Effector memory CD4-positive, alpha-beta T cell (primary cell): ENCODE data around the gene SFSWAP.
"Not testable (repeated sequence)": the region's sequence is repeated elsewhere in the genome, so short reads cannot be mapped to it uniquely, and the experiment has no call there.

Experiments used
- DNase-seq, 3 donors: peaks; one replicate each; pipeline ENCODE4 v3.0.0-alpha.2; 2020
- H3K27ac ChIP-seq: 2 replicates; pipeline ENCODE4 v1.7.0; 2013; ENCODE audit warnings: mild to moderate bottlenecking, low read length, moderate library complexity; ENCODE audit not compliant: insufficient read depth, poor library complexity, severe bottlenecking
- H3K27me3 ChIP-seq: replicated peaks from 2 replicates; pipeline ENCODE4 v1.7.0; 2013; ENCODE audit warnings: mild to moderate bottlenecking, low read length; ENCODE audit not compliant: insufficient read depth, control insufficient read depth, poor library complexity, severe bottlenecking
- H3K36me3 ChIP-seq: 2 replicates; pipeline ENCODE4 v1.7.0; 2013; ENCODE audit warnings: mild to moderate bottlenecking, low read length, moderate library complexity; ENCODE audit not compliant: control insufficient read depth, insufficient read depth
- H3K4me1 ChIP-seq: 2 replicates; pipeline ENCODE4 v1.7.0; 2013; ENCODE audit warnings: low read length, mild to moderate bottlenecking; ENCODE audit not compliant: control insufficient read depth, insufficient read depth, poor library complexity, severe bottlenecking
- H3K4me3 ChIP-seq: 2 replicates; pipeline ENCODE4 v1.7.0; 2013; ENCODE audit warnings: low read length, low read depth, mild to moderate bottlenecking; ENCODE audit not compliant: insufficient read depth, poor library complexity, severe bottlenecking
- H3K9me3 ChIP-seq: 2 replicates; pipeline ENCODE4 v1.7.0; 2013; ENCODE audit warnings: mild to moderate bottlenecking, low read length, moderate library complexity; ENCODE audit not compliant: control insufficient read depth
- total RNA-seq, 3 donors: gene quantifications; one replicate each; lab custom pipeline; 2026; lab: John Stamatoyannopoulos, UW

SFSWAP gene
- 105 to 153 (median 116) reads per million in 3 donors for total RNA-seq

- Histone ChIP-seq H3K36me3 (peaks cover 23% of the 10 kb centered on the region), H3K4me3 (peak within 1 kb of the TSS; percentile 95), H3K27ac (peak within 1 kb of the TSS; percentile 88), H3K27me3 (no peaks in the 10 kb centered on the region), H3K4me1 (peaks cover 21% of the 10 kb centered on the region), H3K9me3 (no peaks in the 10 kb centered on the region)
- peak; percentile 49 to 64 (median 54) for DNase-seq
These were observed at the start of gene SFSWAP for GRCh38 chr12:131710464-131711457. SFSWAP (plus strand) TSS chr12:131711090; CDS start chr12:131711230, 140 bp downstream.

GRCh38 chr12:131661170-131661985 is 49.5 kb upstream of the SFSWAP start:
- not testable (repeated sequence) for H3K27ac ChIP-seq, DNase-seq, H3K9me3 ChIP-seq, H3K27me3 ChIP-seq, H3K36me3 ChIP-seq, H3K4me3 ChIP-seq, H3K4me1 ChIP-seq

- not testable (repeated sequence) for H3K36me3 ChIP-seq, H3K4me1 ChIP-seq, DNase-seq, H3K4me3 ChIP-seq, H3K27ac ChIP-seq, H3K27me3 ChIP-seq, H3K9me3 ChIP-seq
These were observed 49.0 kb upstream of the SFSWAP start for GRCh38 chr12:131661986-131662288.

- not testable (repeated sequence) for DNase-seq, H3K9me3 ChIP-seq, H3K4me1 ChIP-seq, H3K36me3 ChIP-seq, H3K4me3 ChIP-seq, H3K27ac ChIP-seq, H3K27me3 ChIP-seq
These were observed 48.5 kb upstream of the SFSWAP start for GRCh38 chr12:131662346-131662745.

GRCh38 chr12:131665666-131666065 is 45.2 kb upstream of the SFSWAP start:
- not testable (repeated sequence) for H3K27me3 ChIP-seq, H3K9me3 ChIP-seq, DNase-seq, H3K27ac ChIP-seq, H3K4me3 ChIP-seq, H3K36me3 ChIP-seq, H3K4me1 ChIP-seq

- H3K9me3 ChIP-seq, H3K27me3 ChIP-seq, H3K27ac ChIP-seq: not testable (repeated sequence)
These were observed 44.4 kb upstream of the SFSWAP start for GRCh38 chr12:131666486-131666885.

GRCh38 chr12:131666978-131667601 is 43.8 kb upstream of the SFSWAP start:
- not testable (repeated sequence) for H3K36me3 ChIP-seq, H3K4me1 ChIP-seq, H3K4me3 ChIP-seq, H3K27ac ChIP-seq, H3K9me3 ChIP-seq, DNase-seq, H3K27me3 ChIP-seq

More at GRCh38 chr12:131666486-131666885, 44.4 kb upstream of the SFSWAP start:
- not testable (repeated sequence) for DNase-seq, H3K4me3 ChIP-seq, H3K4me1 ChIP-seq, H3K36me3 ChIP-seq

GRCh38 chr12:131671276-131671675 is 39.6 kb upstream of the SFSWAP start:
- Histone ChIP-seq H3K9me3 (no peaks in the 10 kb centered on the region), H3K27me3 (no peaks in the 10 kb centered on the region), H3K4me3 (no peak overlapping the region), H3K27ac (no peak overlapping the region), H3K36me3 (no peaks in the 10 kb centered on the region), H3K4me1 (no peaks in the 10 kb centered on the region)
- no peak for DNase-seq

- DNase-seq = no peak
- Histone ChIP-seq H3K9me3 (no peaks in the 10 kb centered on the region), H3K27ac (no peak overlapping the region), H3K27me3 (no peaks in the 10 kb centered on the region), H3K4me3 (no peak overlapping the region), H3K36me3 (no peaks in the 10 kb centered on the region), H3K4me1 (no peaks in the 10 kb centered on the region)
These were observed 39.0 kb upstream of the SFSWAP start for GRCh38 chr12:131671871-131672270.
